ENCODE measurements around the gene RNF38.

DNA sequence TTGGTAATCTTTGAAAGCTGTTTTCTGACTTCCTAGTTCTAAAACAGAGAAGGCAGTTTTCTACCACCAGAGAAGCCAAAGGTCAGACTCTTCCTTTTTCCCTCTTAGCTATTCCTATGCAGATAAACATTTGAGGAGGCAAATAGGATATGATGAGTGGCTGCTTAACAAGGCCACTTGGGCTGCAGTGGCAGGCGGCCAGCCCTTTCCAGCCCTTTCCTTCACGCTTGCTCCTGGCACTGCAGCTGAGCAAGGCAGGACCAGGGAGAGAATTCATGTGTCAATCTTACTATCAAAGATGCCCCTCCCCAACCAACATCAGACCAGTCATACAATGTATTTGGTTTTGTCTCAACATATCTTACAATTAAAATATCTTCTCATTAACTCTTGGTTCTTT lies 36.8 kb upstream of the RNF38 start:
- TF ChIP-seq, protein P1, sequence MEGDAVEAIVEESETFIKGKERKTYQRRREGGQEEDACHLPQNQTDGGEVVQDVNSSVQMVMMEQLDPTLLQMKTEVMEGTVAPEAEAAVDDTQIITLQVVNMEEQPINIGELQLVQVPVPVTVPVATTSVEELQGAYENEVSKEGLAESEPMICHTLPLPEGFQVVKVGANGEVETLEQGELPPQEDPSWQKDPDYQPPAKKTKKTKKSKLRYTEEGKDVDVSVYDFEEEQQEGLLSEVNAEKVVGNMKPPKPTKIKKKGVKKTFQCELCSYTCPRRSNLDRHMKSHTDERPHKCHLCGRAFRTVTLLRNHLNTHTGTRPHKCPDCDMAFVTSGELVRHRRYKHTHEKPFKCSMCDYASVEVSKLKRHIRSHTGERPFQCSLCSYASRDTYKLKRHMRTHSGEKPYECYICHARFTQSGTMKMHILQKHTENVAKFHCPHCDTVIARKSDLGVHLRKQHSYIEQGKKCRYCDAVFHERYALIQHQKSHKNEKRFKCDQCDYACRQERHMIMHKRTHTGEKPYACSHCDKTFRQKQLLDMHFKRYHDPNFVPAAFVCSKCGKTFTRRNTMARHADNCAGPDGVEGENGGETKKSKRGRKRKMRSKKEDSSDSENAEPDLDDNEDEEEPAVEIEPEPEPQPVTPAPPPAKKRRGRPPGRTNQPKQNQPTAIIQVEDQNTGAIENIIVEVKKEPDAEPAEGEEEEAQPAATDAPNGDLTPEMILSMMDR (IDR thresholded peaks at IDR 0.05; ENCODE audit: extremely low read depth in 1 of 2, insufficient read depth in 1 of 2, low read depth in 1 of 2, low read length in 2 of 2) = no peak
- TF ChIP-seq POLR2A (IDR thresholded peaks at IDR 0.05; ENCODE audit: low read depth, low read length) (no peak), EZH2 (IDR thresholded peaks at IDR 0.05; ENCODE audit: borderline replicate concordance, low read depth, low read length, severe bottlenecking) (no peak)
- TF ChIP-seq, protein P2, sequence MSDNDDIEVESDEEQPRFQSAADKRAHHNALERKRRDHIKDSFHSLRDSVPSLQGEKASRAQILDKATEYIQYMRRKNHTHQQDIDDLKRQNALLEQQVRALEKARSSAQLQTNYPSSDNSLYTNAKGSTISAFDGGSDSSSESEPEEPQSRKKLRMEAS (IDR thresholded peaks at IDR 0.05; ENCODE audit: insufficient read depth, insufficient read length) = no peak
